Fibroblast of upper back skin (primary cell): ENCODE data around the gene CNTROB.
"Not testable (repeated sequence)": the region's sequence is repeated elsewhere in the genome, so short reads cannot be mapped to it uniquely, and the experiment has no call there.

Experiments used
- DNase-seq: peaks from one replicate; pipeline ENCODE4 v3.0.0-alpha.2; 2013

The CNTROB gene

DNA sequence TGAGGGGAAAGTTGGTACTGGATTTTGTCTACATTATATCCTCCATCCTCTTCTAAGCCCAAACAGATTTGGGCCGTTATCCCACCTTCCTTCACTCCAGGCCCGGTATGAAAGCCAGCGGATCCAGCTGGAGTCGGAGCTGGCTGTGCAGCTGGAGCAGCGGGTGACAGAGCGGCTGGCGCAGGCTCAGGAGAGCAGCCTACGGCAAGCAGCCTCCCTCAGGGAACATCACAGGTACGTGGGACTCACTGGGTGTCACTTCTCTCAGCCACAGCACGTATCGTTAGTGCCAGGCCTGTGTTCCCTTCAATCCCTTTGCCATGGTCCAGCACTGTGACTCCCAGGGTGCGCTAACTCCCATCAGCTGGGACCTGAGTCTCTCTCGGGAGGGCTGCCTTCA is 11.3 kb downstream of the CNTROB start:
- no peak for DNase-seq

GRCh38 chr17:7944326-7944725 is 12.3 kb downstream of the CNTROB start:
- DNase-seq = no peak

DNA sequence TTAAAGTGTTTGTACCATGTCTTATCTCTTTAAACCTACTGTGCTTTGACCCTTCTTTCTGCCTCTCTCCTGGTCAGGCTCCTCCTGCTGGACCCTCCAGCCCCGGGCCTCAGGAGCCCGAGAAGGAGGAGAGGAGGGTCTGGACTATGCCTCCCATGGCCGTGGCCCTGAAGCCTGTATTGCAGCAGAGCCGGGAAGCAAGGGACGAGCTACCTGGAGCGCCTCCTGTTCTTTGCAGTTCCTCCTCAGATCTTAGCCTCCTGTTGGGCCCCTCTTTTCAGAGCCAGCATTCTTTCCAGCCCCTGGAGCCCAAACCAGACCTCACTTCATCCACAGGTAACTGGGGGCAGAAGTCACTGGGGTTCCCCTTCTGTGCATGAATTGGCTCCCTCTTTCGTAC is 13.6 kb downstream of the CNTROB start:
- no peak for DNase-seq

DNA sequence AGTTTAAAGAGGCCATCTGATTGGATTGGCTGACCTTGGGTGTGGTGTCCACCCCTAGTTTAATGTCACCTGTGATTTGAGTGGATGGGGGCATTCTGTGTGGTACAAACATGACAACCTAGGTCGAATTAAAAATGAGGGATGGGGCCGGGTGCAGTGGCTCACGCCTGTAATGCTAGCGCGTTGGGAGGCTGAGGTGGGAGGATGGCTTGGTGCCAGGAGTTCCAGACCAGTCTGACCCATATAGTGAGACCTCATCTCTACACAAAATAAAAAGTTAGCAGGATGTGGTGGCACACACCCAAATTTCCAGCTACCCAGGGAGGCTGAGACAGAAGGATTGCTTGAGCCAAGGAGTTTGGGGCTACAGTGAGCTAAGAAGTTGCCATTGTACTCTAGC is 14.4 kb downstream of the CNTROB start:
- no peak for DNase-seq

GRCh38 chr17:7947651-7948050 is 15.6 kb downstream of the CNTROB start:
- no peak for DNase-seq

- DNase-seq = no peak
Measured at GRCh38 chr17:7950578-7950977, 18.6 kb downstream of the CNTROB start.

DNA sequence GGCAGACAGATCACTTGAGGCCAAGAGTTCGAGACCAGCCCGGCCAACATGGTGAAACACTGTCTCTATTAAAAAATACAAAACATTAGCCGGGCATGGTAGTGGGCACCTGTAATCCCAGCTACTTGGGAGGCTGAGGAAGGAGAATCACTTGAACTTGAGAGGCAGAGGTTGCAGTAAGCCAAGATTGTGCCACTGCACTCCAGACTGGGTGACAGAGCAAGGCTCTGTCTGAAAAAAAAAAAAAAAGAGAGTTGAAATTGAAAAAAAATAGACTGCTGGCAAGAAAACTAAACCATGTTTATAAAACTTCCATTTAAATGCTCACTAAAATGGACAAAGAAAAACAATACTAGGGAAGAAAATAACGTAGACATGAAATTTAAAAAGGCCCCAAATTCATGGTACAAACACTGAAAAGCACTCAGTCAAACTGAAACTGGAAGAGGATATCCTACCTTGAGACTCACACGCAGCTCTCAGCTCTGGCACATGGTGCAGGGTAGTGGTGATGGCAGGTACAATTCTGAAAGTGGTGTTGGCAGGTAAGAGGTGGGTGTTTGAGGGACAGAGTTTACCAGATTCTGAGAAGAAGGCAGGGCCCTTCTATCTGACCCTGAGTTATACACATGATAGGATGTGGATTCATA is 19.3 kb downstream of the CNTROB start:
- DNase-seq = no peak

- not testable (repeated sequence) for DNase-seq
Measured at GRCh38 chr17:7953266-7953665, 21.3 kb downstream of the CNTROB start.

DNA sequence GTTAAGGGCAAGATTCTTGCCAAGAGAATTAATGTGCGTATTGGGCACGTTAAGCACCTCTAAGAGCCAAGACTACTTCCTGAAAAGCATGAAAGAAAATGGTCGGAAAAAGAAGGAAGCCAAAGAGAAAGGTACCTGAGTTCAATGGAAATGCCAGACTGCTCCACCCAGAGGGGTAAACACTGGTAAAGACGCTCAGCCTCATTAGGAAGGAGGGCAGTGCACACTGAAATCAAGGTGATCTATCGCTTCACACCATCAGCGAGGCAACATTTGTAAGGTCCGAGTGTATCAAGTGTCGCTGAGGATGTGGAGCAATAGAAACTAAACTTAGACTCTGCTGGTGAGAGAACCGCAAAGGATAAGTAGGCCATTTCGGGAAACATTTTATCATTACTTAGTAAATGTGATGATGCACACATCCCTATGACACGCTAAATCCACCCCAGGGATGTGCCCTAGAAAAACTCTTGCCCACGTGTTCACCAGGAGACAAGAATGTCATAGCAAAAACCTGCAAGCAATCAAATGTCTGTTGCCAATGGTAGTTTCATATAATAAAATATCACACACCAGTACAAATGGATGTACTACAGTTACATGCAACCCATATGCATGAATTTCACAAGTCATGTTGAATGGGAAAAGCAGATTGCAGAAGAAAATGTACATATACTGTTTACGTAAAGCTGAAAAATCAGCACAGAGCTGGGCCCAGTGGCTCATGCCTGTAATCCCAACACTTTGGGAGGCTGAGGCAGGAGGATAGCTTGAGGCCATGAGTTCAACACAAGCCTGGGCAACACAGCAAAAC is 23.6 kb downstream of the CNTROB start:
- peak; percentile 20 for DNase-seq

DNA sequence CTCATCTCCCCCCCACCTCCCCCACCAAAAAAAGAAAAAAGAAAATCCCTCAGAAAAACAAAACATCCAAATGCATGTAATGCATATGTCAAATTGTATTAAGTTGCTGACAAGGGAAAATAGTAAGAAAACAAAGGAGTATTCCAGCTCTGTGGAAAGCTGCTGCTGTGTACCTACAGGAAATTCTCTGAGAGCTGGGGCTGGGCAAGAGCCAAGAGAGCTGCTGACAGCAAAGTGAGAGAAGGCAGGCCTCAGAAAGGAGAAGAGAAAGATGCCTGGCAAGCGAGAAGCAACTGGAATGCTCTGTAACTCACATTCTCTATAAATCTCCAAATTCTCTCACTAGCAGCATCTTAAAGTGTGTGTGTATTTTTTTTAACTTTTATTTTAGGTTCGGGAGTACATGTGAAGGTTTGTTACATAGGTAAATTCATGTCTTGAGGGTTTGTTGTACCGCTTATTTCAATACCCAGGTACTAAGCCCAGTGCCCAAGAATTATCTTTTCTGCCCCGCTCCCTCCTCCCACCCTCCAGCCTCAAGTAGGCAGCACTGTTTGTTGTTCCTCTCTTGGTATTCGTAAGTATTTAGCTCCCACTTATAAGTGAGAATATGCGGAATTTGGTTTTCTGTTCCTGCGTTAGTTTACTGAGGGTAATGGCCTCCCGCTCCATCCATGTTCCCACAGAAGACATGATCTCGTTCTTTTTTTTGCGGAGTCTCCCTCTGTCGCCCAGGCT is 24.4 kb downstream of the CNTROB start:
- DNase-seq = peak; percentile 65

DNA sequence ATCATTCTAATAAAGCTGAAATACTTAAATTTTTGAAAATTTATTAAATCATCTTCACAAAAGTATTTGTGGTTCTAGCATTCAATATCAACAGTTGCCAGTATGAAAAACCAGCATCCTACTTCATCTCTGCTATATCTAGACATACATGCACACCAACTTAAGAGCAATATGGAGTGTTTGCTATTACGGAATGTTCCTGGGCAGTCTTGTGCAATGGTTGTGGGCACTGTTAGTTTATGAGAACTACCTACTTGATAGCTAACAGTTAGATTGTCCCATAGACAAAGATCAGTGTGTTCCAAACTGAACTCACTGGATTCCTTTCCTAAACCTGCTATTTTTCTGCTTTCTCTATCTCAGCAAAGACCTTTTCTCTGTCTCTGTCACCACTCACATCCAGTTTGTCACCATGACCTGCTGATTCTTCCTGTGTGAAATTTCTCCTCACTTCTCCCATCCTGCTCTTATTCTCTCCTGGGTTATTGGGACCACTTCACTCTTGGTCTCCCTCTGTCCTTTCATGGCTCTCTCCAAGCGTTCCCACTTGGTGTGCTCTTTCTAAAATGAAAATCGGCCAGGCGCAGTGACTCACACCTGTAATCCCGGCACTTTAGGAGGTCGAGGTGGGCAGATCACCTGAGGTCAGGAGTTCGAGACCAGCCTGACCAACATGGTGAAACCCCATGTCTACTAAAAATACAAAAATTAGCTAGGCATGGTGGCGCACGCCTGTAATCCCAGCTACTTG is 27.7 kb downstream of the CNTROB start:
- no peak for DNase-seq

DNA sequence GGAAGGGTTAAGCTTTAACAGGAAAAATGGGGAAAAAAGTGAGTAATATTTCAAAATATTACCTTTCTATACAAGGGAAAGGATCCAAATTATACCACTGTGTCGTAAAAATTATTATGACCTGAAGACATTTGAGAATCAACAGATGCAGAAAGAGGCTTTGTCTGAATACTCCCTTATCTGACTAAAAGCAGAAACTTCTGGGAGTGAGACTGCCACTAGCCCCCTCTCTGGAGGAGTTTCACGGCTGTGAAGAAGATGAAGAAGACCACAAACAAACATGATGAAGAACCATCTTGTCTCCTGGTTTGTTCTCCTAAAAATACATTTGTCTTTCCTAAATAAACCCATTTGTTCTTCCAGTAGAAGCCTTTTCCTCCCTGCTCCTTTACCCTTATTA is 29.4 kb downstream of the CNTROB start:
- DNase-seq = no peak

- DNase-seq = no peak
Measured at GRCh38 chr17:7967751-7968150, 35.7 kb downstream of the CNTROB start.

- no peak for DNase-seq
Measured at GRCh38 chr17:7969433-7969832, 37.4 kb downstream of the CNTROB start.

GRCh38 chr17:7971651-7972050 is 39.6 kb downstream of the CNTROB start:
- DNase-seq = no peak

DNA sequence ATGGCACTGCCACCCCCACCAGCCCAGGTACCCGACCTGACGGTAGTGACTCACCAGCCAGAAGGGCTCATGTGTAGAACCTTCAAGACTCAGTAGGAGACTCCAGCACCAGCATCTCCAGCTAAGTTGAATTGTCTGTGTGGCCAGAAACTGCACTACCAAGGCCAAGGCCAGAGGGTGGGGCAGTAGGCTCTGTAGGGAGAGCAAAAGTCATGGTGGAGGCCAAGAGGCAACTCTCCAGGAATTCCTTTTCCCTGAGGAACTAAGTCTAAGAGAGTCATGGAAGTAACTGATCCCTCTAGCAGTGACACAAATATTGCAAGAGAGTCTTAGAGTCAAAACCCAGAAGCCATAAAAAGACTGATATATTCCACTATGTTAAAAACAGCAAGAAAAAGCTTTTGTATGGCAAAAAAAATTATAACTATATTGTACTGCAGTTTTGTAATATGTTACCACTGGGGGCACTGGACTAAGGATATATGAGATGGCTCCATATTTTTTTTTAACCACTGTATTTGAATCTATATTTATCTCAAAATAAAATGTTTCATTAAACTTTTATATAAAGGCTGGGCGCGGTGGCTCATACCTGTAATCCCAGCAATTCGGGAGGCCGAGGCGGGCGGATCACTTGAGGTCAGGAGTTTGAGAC is 40.3 kb downstream of the CNTROB start:
- no peak for DNase-seq

GRCh38 chr17:7974638-7975131 is 42.7 kb downstream of the CNTROB start:
- DNase-seq = no peak

DNA sequence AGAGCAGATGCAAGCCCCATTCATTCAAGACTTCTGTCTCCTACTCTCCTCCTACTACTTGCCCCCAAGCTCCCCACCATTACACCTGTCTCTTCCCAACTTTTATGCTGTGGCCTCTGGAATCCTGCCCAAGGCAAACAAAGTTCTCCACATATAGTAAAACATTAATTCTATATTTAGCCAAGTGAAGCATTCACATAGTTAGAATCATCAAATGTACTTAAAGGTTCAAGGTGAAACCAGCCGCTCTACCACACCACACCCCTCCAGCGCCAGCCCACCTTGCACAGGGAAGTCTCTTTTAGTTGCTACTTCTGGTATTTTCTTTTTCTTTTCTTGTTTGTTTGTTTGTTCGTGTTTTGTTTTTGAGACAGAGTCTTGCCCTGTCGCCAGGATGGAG is 45.0 kb downstream of the CNTROB start:
- no peak for DNase-seq

DNA sequence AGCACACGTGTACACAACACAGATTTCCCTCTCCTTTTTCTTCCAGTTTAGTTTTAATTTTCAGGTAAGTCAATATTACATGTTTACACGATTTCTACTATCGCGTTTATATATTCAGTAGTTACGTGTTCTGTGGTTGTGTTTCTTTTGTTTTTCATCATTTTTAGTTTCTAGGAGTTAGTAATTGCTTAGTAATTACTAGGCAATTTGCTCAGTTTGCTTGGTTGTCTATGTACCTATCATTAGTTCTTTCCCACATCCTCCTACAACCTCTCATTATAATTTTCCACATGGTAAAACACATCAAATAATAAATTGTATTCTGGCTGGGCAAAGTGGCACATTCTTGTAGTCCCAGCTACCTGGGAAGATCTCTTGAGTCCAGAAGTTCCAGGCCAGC is 45.8 kb downstream of the CNTROB start:
- no peak for DNase-seq

GRCh38 chr17:7982173-7982572 is 50.2 kb downstream of the CNTROB start:
- peak; percentile 69 for DNase-seq

GRCh38 chr17:7982666-7983065 is 50.7 kb downstream of the CNTROB start:
- DNase-seq = no peak

GRCh38 chr17:7984904-7985303 is 52.9 kb downstream of the CNTROB start:
- DNase-seq = no peak
